H9 (cell line): ENCODE data around the gene APBB2. TPM values are rescaled to one million over a fixed set of nuclear protein-coding genes. Genes with fewer than 3 reads are reported as not detected.

Experiments used
- DNase-seq: peaks from one replicate; pipeline ENCODE4 v3.0.0-alpha.2; 2017
- H2AFZ ChIP-seq: one replicate; pipeline ENCODE4 v1.6.1; 2013; ENCODE audit warnings: mild to moderate bottlenecking, low read length, control low read depth, moderate library complexity
- H2AK5ac ChIP-seq: 2 replicates; pipeline ENCODE4 v1.6.1; 2013; ENCODE audit warnings: low read length, control low read depth, mixed read lengths; ENCODE audit not compliant: insufficient read length
- H2BK120ac ChIP-seq: one replicate; pipeline ENCODE4 v1.6.1; 2013; ENCODE audit warnings: low read depth, mild to moderate bottlenecking, low read length, control low read depth, inconsistent platforms; ENCODE audit not compliant: poor library complexity, severe bottlenecking
- H2BK12ac ChIP-seq: 2 replicates; pipeline ENCODE4 v1.6.1; 2013; ENCODE audit warnings: low read length, control low read depth, mixed read lengths, low read depth; ENCODE audit not compliant: insufficient read length
- H2BK15ac ChIP-seq: 2 replicates; pipeline ENCODE4 v1.6.1; 2013; ENCODE audit warnings: low read depth, low read length, control low read depth
- H2BK20ac ChIP-seq: one replicate; pipeline ENCODE4 v1.6.1; 2013; ENCODE audit warnings: low read depth, mild to moderate bottlenecking, low read length, control low read depth, inconsistent platforms; ENCODE audit not compliant: poor library complexity, severe bottlenecking
- H2BK5ac ChIP-seq: 2 replicates; pipeline ENCODE4 v1.6.1; 2013; ENCODE audit warnings: low read length, control low read depth, mixed read lengths; ENCODE audit not compliant: insufficient read length
- H3K14ac ChIP-seq: 2 replicates; pipeline ENCODE4 v1.6.1; 2013; ENCODE audit warnings: low read length, control low read depth; ENCODE audit not compliant: insufficient read depth
- H3K18ac ChIP-seq: 2 replicates; pipeline ENCODE4 v1.6.1; 2013; ENCODE audit warnings: low read depth, mild to moderate bottlenecking, mixed read lengths, low read length, control low read depth; ENCODE audit not compliant: insufficient read length
- H3K23ac ChIP-seq: 2 replicates; pipeline ENCODE4 v1.6.1; 2013; ENCODE audit warnings: low read length, control low read depth, mixed read lengths, low read depth; ENCODE audit not compliant: insufficient read length
- H3K23me2 ChIP-seq: 2 replicates; pipeline ENCODE4 v1.6.1; 2013; ENCODE audit warnings: low read depth, mild to moderate bottlenecking, mixed read lengths, low read length, control low read depth; ENCODE audit not compliant: insufficient read length, poor library complexity, severe bottlenecking
- H3K27ac ChIP-seq: 2 replicates; pipeline ENCODE4 v1.5.1; 2013; ENCODE audit warnings: low read length, control low read depth, mixed read lengths, low read depth; ENCODE audit not compliant: insufficient read length
- H3K27me3 ChIP-seq: 2 replicates; pipeline ENCODE4 v1.6.1; 2013; ENCODE audit warnings: low read length, control low read depth, inconsistent platforms; ENCODE audit not compliant: insufficient read depth
- H3K4ac ChIP-seq: 2 replicates; pipeline ENCODE4 v1.6.1; 2013; ENCODE audit warnings: low read depth, mild to moderate bottlenecking, control low read depth, inconsistent platforms, low read length, moderate library complexity
- H3K4me1 ChIP-seq: 2 replicates; pipeline ENCODE4 v1.6.1; 2013; ENCODE audit warnings: low read length, control low read depth, inconsistent platforms; ENCODE audit not compliant: insufficient read depth
- H3K4me2 ChIP-seq: 2 replicates; pipeline ENCODE4 v1.6.1; 2013; ENCODE audit warnings: low read length, control low read depth, mixed read lengths; ENCODE audit not compliant: insufficient read length, insufficient read depth
- H3K56ac ChIP-seq: 2 replicates; pipeline ENCODE4 v1.6.1; 2013; ENCODE audit warnings: low read depth, mild to moderate bottlenecking, mixed read lengths, low read length, control low read depth; ENCODE audit not compliant: insufficient read length
- H3K79me1 ChIP-seq: 2 replicates; pipeline ENCODE4 v1.6.1; 2013; ENCODE audit warnings: low read depth, mild to moderate bottlenecking, moderate library complexity, low read length, control low read depth, inconsistent platforms; ENCODE audit not compliant: insufficient read depth, poor library complexity, severe bottlenecking
- H3K79me2 ChIP-seq: 2 replicates; pipeline ENCODE4 v1.6.1; 2013; ENCODE audit warnings: low read length, control low read depth, inconsistent platforms; ENCODE audit not compliant: insufficient read depth
- H3K9ac ChIP-seq: 2 replicates; pipeline ENCODE4 v1.6.1; 2013; ENCODE audit warnings: low read length, control low read depth, mixed read lengths; ENCODE audit not compliant: insufficient read length; ENCODE audit errors: extremely low read depth
- H3K9me3 ChIP-seq: one replicate; pipeline ENCODE4 v1.6.1; 2013; ENCODE audit warnings: low read depth, low read length, inconsistent platforms; ENCODE audit not compliant: control insufficient read depth
- H3T11ph ChIP-seq: one replicate; pipeline ENCODE4 v1.6.1; 2013; ENCODE audit warnings: mild to moderate bottlenecking, low read length, control low read depth, inconsistent platforms
- H4K20me1 ChIP-seq: one replicate; pipeline ENCODE4 v1.6.1; 2013; ENCODE audit not compliant: control insufficient read depth, insufficient read length, insufficient read depth
- H4K5ac ChIP-seq: 2 replicates; pipeline ENCODE4 v1.6.1; 2013; ENCODE audit warnings: low read depth, mild to moderate bottlenecking, mixed read lengths, low read length, control low read depth; ENCODE audit not compliant: insufficient read length
- H4K8ac ChIP-seq: replicated peaks from 2 replicates; pipeline ENCODE4 v1.6.1; 2013; ENCODE audit warnings: low read length, control low read depth, mixed read lengths, low read depth; ENCODE audit not compliant: insufficient read length
- H4K91ac ChIP-seq: 2 replicates; pipeline ENCODE4 v1.6.1; 2013; ENCODE audit warnings: low read depth, mild to moderate bottlenecking, moderate library complexity, mixed read lengths, low read length, control low read depth; ENCODE audit not compliant: insufficient read length
- H3K27ac Mint-ChIP-seq, 3 experiments: 2 replicates in 2 of 3; 3 replicates in 1 of 3; pipeline ENCODE4 v1.8.0; 2020 to 2021; ENCODE audit warnings: mixed read lengths in 3 of 3, mild to moderate bottlenecking in 1 of 3, moderate library complexity in 1 of 3
- H3K27me3 Mint-ChIP-seq: 2 replicates; pipeline ENCODE4 v1.8.0; 2021; ENCODE audit warnings: low read depth, mild to moderate bottlenecking, moderate library complexity, mixed read lengths
- H3K36me3 Mint-ChIP-seq, 3 experiments: 2 replicates in 2 of 3; 3 replicates in 1 of 3; pipeline ENCODE4 v1.8.0; 2020 to 2021; ENCODE audit warnings: low read depth in 3 of 3, mixed read lengths in 3 of 3; ENCODE audit not compliant: insufficient read depth in 1 of 3
- H3K4me1 Mint-ChIP-seq, 2 experiments: 2 replicates each; pipeline ENCODE4 v1.8.0; 2020; ENCODE audit warnings: mixed read lengths in 2 of 2
- H3K4me3 Mint-ChIP-seq, 2 experiments: 2 replicates in 1 of 2; 3 replicates in 1 of 2; pipeline ENCODE4 v1.8.0; 2020 to 2021; ENCODE audit warnings: mild to moderate bottlenecking in 2 of 2, mixed read lengths in 2 of 2, moderate library complexity in 1 of 2
- H3K9me3 Mint-ChIP-seq, 2 experiments: 2 replicates in 1 of 2; 3 replicates in 1 of 2; pipeline ENCODE4 v1.8.0; 2020; ENCODE audit warnings: mild to moderate bottlenecking in 2 of 2, mixed read lengths in 2 of 2, moderate library complexity in 1 of 2
- CTCF ChIP-seq: fragments of 200-600 bp; sonication (generic); conservative IDR thresholded peaks from 3 replicates; pipeline ENCODE4 v1.8.0; 2021; ENCODE audit warnings: antibody characterized with exemption, mild to moderate bottlenecking
- WGBS: extraction: QIAGEN DNeasy Blood & Tissue Kit; methylation state at CpG from one replicate; pipeline ENCODE4 v1.1.7; 2013; ENCODE audit warnings: missing lambda C conversion rate, low lambda C conversion rate, mixed read lengths; ENCODE audit not compliant: insufficient read length; ENCODE audit errors: extremely low coverage; 5-methylcytosine and 5-hydroxymethylcytosine counted together
- total RNA-seq: library from RNA; stranded (reverse); gene quantifications from 2 replicates; pipeline ENCODE4 v1.2.1, GENCODE V29; 2021

Gene APBB2
- total RNA-seq, 1 experiment from 2014 or later = 39.6 TPM

DNA sequence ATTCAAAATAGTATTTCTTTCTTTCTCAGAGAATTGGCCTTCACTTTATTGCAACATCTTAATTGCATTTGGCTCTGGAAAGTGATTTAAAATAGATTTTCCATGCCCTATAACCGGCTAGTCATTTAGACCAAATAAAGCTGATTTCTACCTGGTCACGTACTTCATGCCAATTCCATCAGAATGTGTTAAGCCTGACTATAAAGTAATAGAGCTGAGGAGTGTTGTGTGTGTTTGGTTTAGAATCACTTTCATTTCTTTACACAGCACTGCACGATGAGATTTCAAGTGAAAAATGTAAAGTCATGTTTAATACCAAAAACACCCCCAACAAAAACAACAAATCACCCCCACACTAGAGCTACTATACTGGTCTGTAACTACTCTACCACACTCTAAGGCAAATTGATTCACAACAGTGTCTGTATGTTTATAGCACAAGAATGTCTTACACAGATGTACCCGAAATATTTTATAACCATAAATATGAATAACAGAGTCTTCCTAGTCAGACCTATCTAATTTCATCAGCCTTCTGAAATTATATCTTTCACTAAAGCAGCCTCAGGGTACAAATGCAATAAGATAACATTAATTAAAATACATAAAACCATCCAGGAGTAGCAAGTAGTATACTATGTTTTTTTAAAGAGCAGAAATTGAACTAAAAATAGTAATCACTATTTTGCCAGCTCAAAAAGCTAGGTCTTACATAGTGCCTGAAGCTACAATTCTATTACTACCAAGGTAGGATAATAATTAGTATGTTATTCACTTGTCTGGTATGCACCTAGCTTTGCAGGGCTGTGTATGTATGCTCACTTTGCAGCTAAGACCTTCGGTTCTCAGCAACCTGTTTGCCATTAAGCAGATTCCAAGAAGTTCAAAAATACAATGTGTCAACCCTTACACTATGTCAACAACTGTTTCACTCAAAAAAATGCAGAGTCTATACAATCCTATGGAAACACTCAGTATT lies 28.4 kb downstream of the APBB2 start:
- no peak overlapping the region for H3K56ac ChIP-seq
- no peak overlapping the region for H3K23ac ChIP-seq
- H3K23me2 ChIP-seq = no peaks in the 10 kb centered on the region
- H2BK12ac ChIP-seq = no peak overlapping the region
- H3K9me3 ChIP-seq = no peaks in the 10 kb centered on the region
- no peak overlapping the region for H2AK5ac ChIP-seq
- H4K5ac ChIP-seq = no peak overlapping the region
- peaks cover 4% of the 10 kb centered on the region for H3K4me1 ChIP-seq
- no CpG with 5 or more reads among the region's 5 CpGs for WGBS
- H2BK20ac ChIP-seq = no peak overlapping the region
- H4K91ac ChIP-seq = no peak overlapping the region
- H2BK15ac ChIP-seq = no peak overlapping the region
- Mint-ChIP-seq H3K27ac (no peak overlapping the region), H3K9me3 (peaks cover 5 to 9% of the 10 kb centered on the region in 2 experiments; a peak in 4 of 5 replicates), H3K4me3 (no peak overlapping the region), H3K36me3 (peaks cover 0 to 12% (median 2%) of the 10 kb centered on the region in 3 experiments; a peak in 5 of 7 replicates), H3K4me1 (peaks cover 16 to 23% of the 10 kb centered on the region in 2 experiments), H3K27me3 (no peaks in the 10 kb centered on the region)
- H3K4me2 ChIP-seq = no peak overlapping the region
- H3K27me3 ChIP-seq = no peaks in the 10 kb centered on the region
- no peak for DNase-seq
- H3T11ph ChIP-seq = no peak overlapping the region
- no peak overlapping the region for H3K9ac ChIP-seq
- H2BK120ac ChIP-seq = no peak overlapping the region
- H3K18ac ChIP-seq = no peak overlapping the region
- H3K4ac ChIP-seq = no peak overlapping the region
- H3K79me1 ChIP-seq = peaks cover 4% of the 10 kb centered on the region
- H3K14ac ChIP-seq = no peak overlapping the region
- H2AFZ ChIP-seq = no peak overlapping the region
- no peak overlapping the region for H4K8ac ChIP-seq
- no peak for TF ChIP-seq CTCF
- H3K79me2 ChIP-seq = peaks cover 2% of the 10 kb centered on the region; the same call in 1 of the 2 replicates
- H3K27ac ChIP-seq = no peak overlapping the region
- H2BK5ac ChIP-seq = no peak overlapping the region
- no peaks in the 10 kb centered on the region for H4K20me1 ChIP-seq
